Gastroesophageal sphincter (tissue), 4 donors: ENCODE results near the gene ANKRA2. TPM values are rescaled to one million over a fixed set of nuclear protein-coding genes. Genes with fewer than 3 reads are reported as not detected.
"Not testable (repeated sequence)": the region's sequence is repeated elsewhere in the genome, so short reads cannot be mapped to it uniquely, and the experiment has no call there.

Experiments
- ATAC-seq: fragments of 150-250 bp; one replicate; pipeline ENCODE4 v1.9.1; 2016; ENCODE audit warnings: mild to moderate bottlenecking, moderate library complexity
- H3K27ac ChIP-seq, 4 donors: fragments of 200-600 bp; sonication (generic) in 3 of 4; 1 replicate in 3 of 4; 2 replicates in 1 of 4; pipeline ENCODE4 v1.5.1; 2016 to 2019
- H3K27me3 ChIP-seq: fragments of 200-600 bp; sonication (generic); one replicate; pipeline ENCODE4 v1.5.1; 2019
- H3K36me3 ChIP-seq, 2 donors: fragments of 200-600 bp; sonication (generic); one replicate each; pipeline ENCODE4 v1.5.1; 2019; ENCODE audit warnings: control low read depth in 1 of 2
- H3K4me1 ChIP-seq, 3 donors: fragments of 200-600 bp; sonication (generic); 1 replicate in 2 of 3; 2 replicates in 1 of 3; pipeline ENCODE4 v1.5.1; 2016 to 2019; ENCODE audit warnings: control low read depth in 2 of 3
- H3K4me3 ChIP-seq, 2 donors: fragments of 200-600 bp; sonication (generic); one replicate each; pipeline ENCODE4 v1.5.1; 2019; ENCODE audit warnings: mild to moderate bottlenecking in 1 of 2, moderate library complexity in 1 of 2
- H3K9me3 ChIP-seq, 3 donors: fragments of 200-600 bp; sonication (generic); one replicate each; pipeline ENCODE4 v1.5.1; 2017 to 2019; ENCODE audit warnings: control low read depth in 2 of 3
- CTCF ChIP-seq, 4 experiments: fragments of 200-600 bp in 2 of 4; fragments of 450-650 bp in 2 of 4; sonication (generic) in 1 of 4; IDR thresholded peaks; one replicate each; pipeline ENCODE4 v1.5.1; 2017 to 2019; ENCODE audit warnings: antibody characterized with exemption in 4 of 4, mild to moderate bottlenecking in 2 of 4, moderate library complexity in 2 of 4
- EP300 ChIP-seq: sonication (generic); formaldehyde crosslinking; IDR thresholded peaks from one replicate; pipeline ENCODE4 v1.6.1; 2017; ENCODE audit warnings: antibody characterized with exemption, mild to moderate bottlenecking
- POLR2A ChIP-seq, 2 donors: fragments of 450-650 bp; IDR thresholded peaks; one replicate each; pipeline ENCODE4 v1.6.1; 2017; ENCODE audit warnings: antibody characterized with exemption in 2 of 2, mild to moderate bottlenecking in 2 of 2, moderate library complexity in 1 of 2
- POLR2AphosphoS5 ChIP-seq: sonication (generic); formaldehyde crosslinking; IDR thresholded peaks from one replicate; pipeline ENCODE4 v1.6.1; 2017; ENCODE audit warnings: antibody characterized with exemption
- WGBS, 2 donors: methylation state at CpG; one replicate each; pipeline ENCODE4 v1.1.5; 2018; ENCODE audit warnings: low coverage in 1 of 2; 5-methylcytosine and 5-hydroxymethylcytosine counted together
- total RNA-seq, 4 donors: library from RNA; depleted of rRNA; stranded (reverse); fragments of >200 nt; gene quantifications; one replicate each; pipeline ENCODE4 v1.1.0, GENCODE V29; 2016

ANKRA2 gene
- total RNA-seq, 4 donors from 2014 or later: 18.3 to 55.3 (median 28.2) TPM

- ATAC-seq: peak; percentile 91
- H3K27me3 ChIP-seq: no peaks in the 10 kb centered on the region
- no peak overlapping the region for H3K27ac ChIP-seq
- H3K4me1 ChIP-seq: peaks cover 0 to 6% (median 0%) of the 10 kb centered on the region in 3 donors
- TF ChIP-seq CTCF (IDR thresholded peaks at IDR 0.05) (peak; percentile 32 to 73 (median 70)), POLR2AphosphoS5 (no peak)
- H3K4me3 ChIP-seq: no peak overlapping the region
- no peaks in the 10 kb centered on the region for H3K9me3 ChIP-seq
- no peaks in the 10 kb centered on the region for H3K36me3 ChIP-seq
- WGBS, 2 donors: 17 to 24% methylated on average over 5 to 8 of the region's 16 CpGs
Measured at GRCh38 chr5:73519531-73520283, 45.7 kb downstream of the ANKRA2 start.

DNA sequence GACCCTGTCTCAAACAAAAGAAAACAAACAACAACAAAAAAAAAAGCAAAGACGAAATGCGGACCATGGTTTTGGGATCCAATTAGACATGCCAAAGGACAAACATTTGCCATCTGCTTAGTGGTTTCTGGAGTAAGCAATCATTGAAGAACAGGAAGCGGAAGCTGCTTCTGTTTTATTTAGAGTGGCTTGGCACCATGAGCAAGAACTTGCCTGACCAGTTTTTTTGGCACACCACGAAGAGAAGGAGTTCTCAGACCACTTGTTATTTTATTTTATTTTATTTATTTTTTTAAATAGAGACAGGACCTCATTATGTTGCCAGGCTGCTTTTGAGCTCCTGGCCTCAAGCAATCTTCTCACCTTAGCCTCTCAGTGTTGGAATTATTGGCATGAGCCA lies 50.2 kb downstream of the ANKRA2 start:
- Histone ChIP-seq H3K4me1 (peaks cover 0 to 6% (median 0%) of the 10 kb centered on the region in 3 donors), H3K27ac (no peak overlapping the region), H3K4me3 (no peak overlapping the region), H3K9me3 (no peaks in the 10 kb centered on the region), H3K27me3 (no peaks in the 10 kb centered on the region), H3K36me3 (no peaks in the 10 kb centered on the region)
- ATAC-seq: no peak
- TF ChIP-seq EP300: no peak
- no peak for TF ChIP-seq CTCF (IDR thresholded peaks at IDR 0.05)
- TF ChIP-seq POLR2A (IDR thresholded peaks at IDR 0.05): no peak
- no peak for TF ChIP-seq POLR2AphosphoS5
- 62 to 70% methylated on average over 4 of the region's 4 CpGs for WGBS, 2 donors

DNA sequence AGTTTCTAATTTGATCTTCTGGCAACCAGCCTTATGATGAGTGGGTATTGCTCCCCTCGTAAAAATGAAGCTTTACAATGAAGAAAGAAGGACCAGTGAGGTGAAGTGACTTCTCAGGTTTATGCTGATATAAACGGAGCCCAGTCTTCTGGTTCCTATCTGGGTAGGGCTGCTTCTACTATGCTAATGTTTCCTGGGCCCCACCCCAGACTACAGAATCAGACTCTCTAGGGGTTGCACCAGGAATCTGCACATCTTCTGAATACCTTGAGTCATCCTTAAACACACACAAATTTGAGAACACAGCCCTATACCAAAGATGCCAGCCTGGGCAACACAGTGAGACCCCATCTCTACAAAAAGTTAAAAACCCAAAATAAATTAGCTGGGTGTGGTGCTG lies 51.0 kb downstream of the ANKRA2 start:
- Histone ChIP-seq H3K27me3 (no peaks in the 10 kb centered on the region), H3K4me3 (no peak overlapping the region), H3K36me3 (no peaks in the 10 kb centered on the region), H3K27ac (no peak overlapping the region), H3K4me1 (peaks cover 0 to under 1% (median 0%) of the 10 kb centered on the region in 3 donors), H3K9me3 (no peaks in the 10 kb centered on the region)
- 66 to 96% methylated on average over 2 of the region's 2 CpGs for WGBS, 2 donors
- no peak for ATAC-seq
- TF ChIP-seq EP300 (no peak), POLR2A (IDR thresholded peaks at IDR 0.05) (no peak)

DNA sequence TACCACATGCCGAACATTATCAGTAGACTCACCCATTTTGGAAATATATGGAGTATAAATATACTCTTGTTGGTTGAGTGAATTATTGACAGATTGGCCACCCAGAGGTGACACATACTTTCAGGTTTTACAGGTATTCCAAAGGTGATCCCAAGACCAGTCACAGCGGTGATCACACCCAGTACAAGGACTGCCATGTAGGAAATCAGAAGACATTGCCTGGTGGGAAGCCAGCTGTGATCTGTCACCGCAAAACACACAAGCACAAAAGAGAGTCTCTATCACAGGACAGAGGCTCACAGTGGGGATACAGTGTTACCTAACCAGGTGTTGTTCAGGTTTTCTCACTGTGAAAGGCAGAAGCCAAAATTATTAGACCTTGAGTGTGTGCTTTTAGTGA lies 51.4 kb downstream of the ANKRA2 start:
- H3K4me3 ChIP-seq: no peak overlapping the region
- H3K27me3 ChIP-seq: no peaks in the 10 kb centered on the region
- TF ChIP-seq POLR2A (IDR thresholded peaks at IDR 0.05): no peak
- TF ChIP-seq POLR2AphosphoS5: no peak
- TF ChIP-seq EP300: no peak
- TF ChIP-seq CTCF (IDR thresholded peaks at IDR 0.05): no peak
- no peaks in the 10 kb centered on the region for H3K9me3 ChIP-seq
- H3K4me1 ChIP-seq: no peaks in the 10 kb centered on the region
- no peaks in the 10 kb centered on the region for H3K36me3 ChIP-seq
- H3K27ac ChIP-seq: no peak overlapping the region
- WGBS, 2 donors: 50 to 56% methylated on average over 2 to 3 of the region's 3 CpGs
- ATAC-seq: no peak

DNA sequence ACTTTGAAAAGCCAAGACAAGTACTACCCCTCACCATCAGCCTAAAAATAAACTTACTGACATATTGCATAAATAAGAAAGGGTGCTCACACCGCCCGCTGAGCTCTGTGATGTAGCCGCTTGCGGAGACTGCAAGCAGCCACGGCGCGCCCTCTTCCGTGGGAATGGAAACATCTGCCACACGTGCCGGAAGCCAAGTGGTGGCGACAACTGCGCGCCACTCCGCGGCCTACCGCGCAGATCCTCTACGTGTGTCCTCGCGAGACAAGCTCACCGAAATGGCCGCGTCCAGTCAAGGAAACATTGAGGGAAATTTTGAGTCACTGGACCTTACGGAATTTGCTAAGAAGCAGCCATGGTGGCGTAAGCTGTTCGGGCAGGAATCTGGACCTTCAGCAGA lies 56.9 kb downstream of the ANKRA2 start:
- not testable (repeated sequence) for H3K27me3 ChIP-seq, H3K9me3 ChIP-seq, H3K4me3 ChIP-seq
- WGBS, 2 donors: 57% methylated on average over 8 of the region's 26 CpGs; no CpG with 5 or more reads in 1 of the 2 donors
- Histone ChIP-seq H3K4me1 (peaks cover 0 to 16% (median 0%) of the 10 kb centered on the region in 3 donors), H3K36me3 (peaks cover 8 to 33% of the 10 kb centered on the region in 2 donors), H3K27ac (peak overlapping the region; percentile 48 to 58 (median 54))
- TF ChIP-seq CTCF (IDR thresholded peaks at IDR 0.05): peak in 1 of 4 experiments; percentile 30
- peak; percentile 82 for ATAC-seq
